Cardiac muscle cell (in vitro differentiated cells and primary cell): ENCODE measurements around the gene SARS2. TPM values are rescaled to one million over a fixed set of nuclear protein-coding genes. Genes with fewer than 3 reads are reported as not detected.
"Not testable (repeated sequence)": the region's sequence is repeated elsewhere in the genome, so short reads cannot be mapped to it uniquely, and the experiment has no call there.

ENCODE experiments used
- DNase-seq, 2 donors: peaks; one replicate each; pipeline versions ENCODE4 v3.0.0 to v3.0.0-alpha.2; 2010 to 2017; ENCODE audit warnings: low read depth in 1 of 2, low spot score in 1 of 2
- H3K27ac ChIP-seq: fragments of 200-600 bp; sonication (generic); 2 replicates; pipeline ENCODE4 v1.5.1; 2016
- H3K27me3 ChIP-seq: fragments of 200-600 bp; sonication (generic); 2 replicates; pipeline ENCODE4 v1.6.0; 2016; ENCODE audit warnings: control low read depth
- H3K36me3 ChIP-seq: fragments of 200-600 bp; sonication (generic); 2 replicates; pipeline ENCODE4 v1.5.1; 2016; ENCODE audit warnings: control low read depth
- H3K4me1 ChIP-seq: fragments of 200-600 bp; sonication (generic); 2 replicates; pipeline ENCODE4 v1.8.1; 2017; ENCODE audit warnings: low read depth, mild to moderate bottlenecking, mixed run types
- H3K4me3 ChIP-seq: fragments of 200-600 bp; sonication (generic); 2 replicates; pipeline ENCODE4 v1.5.1; 2016; ENCODE audit warnings: mild to moderate bottlenecking
- H3K9me3 ChIP-seq: fragments of 200-600 bp; sonication (generic); 2 replicates; pipeline ENCODE4 v1.5.1; 2017; ENCODE audit warnings: low read depth, mild to moderate bottlenecking, control low read depth
- CTCF ChIP-seq: IDR thresholded peaks from 2 replicates; pipeline ENCODE4 v1.5.1; 2012; ENCODE audit warnings: low read depth, mild to moderate bottlenecking, low read length
- polyA plus RNA-seq: library from polyadenylated mRNA; unstranded; fragments of >200 nt; fragmentation: Nextera tagmentation; extraction: Ambion mirVana; gene quantifications from 2 replicates; pipeline ENCODE4 v1.2.1, GENCODE V29; 2016
- total RNA-seq: library from RNA; depleted of rRNA; stranded (reverse); fragments of >200 nt; gene quantifications from 2 replicates; pipeline ENCODE4 v1.2.3, GENCODE V29; 2016

The SARS2 gene
- total and polyA plus RNA-seq, 2 experiments from 2014 or later: 43.0 to 52.3 TPM

DNA sequence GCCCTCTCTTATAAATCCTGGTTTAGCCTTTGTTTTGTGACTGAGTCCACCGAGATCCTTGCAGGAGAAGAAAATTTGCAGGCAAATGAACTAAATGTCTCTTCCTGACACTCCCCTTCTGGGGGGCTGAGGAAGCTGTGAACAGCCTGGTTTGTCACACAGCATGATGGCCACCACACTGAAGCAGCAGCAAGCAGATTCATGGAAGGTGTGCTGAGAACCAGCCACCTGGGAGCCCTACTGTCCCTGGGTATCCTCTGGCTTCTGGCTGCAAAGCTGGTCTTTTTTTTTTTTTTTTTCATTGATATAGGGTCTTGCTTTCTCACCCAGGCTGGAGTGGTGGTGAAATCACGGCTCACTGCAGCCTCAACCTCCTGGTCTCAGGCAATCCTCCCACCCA lies 11.4 kb upstream of the SARS2 start:
- H3K27ac ChIP-seq: no peak overlapping the region
- TF ChIP-seq CTCF: no peak
- no peaks in the 10 kb centered on the region for H3K4me1 ChIP-seq
- DNase-seq: no peak
- H3K9me3 ChIP-seq: no peaks in the 10 kb centered on the region
- no peaks in the 10 kb centered on the region for H3K27me3 ChIP-seq
- no peak overlapping the region for H3K4me3 ChIP-seq
- H3K36me3 ChIP-seq: peaks cover 4% of the 10 kb centered on the region

GRCh38 chr19:38941466-38941865 lies 10.9 kb upstream of the SARS2 start:
- not testable (repeated sequence) for H3K4me1 ChIP-seq, H3K27ac ChIP-seq, H3K27me3 ChIP-seq, H3K4me3 ChIP-seq, DNase-seq, H3K9me3 ChIP-seq, H3K36me3 ChIP-seq

- H3K4me3 ChIP-seq: no peak overlapping the region
- H3K27me3 ChIP-seq: no peaks in the 10 kb centered on the region
- no peaks in the 10 kb centered on the region for H3K4me1 ChIP-seq
- no peaks in the 10 kb centered on the region for H3K9me3 ChIP-seq
- no peak for DNase-seq
- no peak overlapping the region for H3K27ac ChIP-seq
- peaks cover 4% of the 10 kb centered on the region for H3K36me3 ChIP-seq
- no peak for TF ChIP-seq CTCF
Observed at GRCh38 chr19:38939957-38940356, 9.4 kb upstream of the SARS2 start.

- H3K4me3 ChIP-seq: no peak overlapping the region
- no peak for DNase-seq
- no peaks in the 10 kb centered on the region for H3K9me3 ChIP-seq
- H3K27ac ChIP-seq: no peak overlapping the region
- H3K27me3 ChIP-seq: no peaks in the 10 kb centered on the region
- H3K4me1 ChIP-seq: no peaks in the 10 kb centered on the region
- TF ChIP-seq CTCF: no peak
- H3K36me3 ChIP-seq: no peaks in the 10 kb centered on the region
Observed at GRCh38 chr19:38933544-38933943, 3.0 kb upstream of the SARS2 start.

DNA sequence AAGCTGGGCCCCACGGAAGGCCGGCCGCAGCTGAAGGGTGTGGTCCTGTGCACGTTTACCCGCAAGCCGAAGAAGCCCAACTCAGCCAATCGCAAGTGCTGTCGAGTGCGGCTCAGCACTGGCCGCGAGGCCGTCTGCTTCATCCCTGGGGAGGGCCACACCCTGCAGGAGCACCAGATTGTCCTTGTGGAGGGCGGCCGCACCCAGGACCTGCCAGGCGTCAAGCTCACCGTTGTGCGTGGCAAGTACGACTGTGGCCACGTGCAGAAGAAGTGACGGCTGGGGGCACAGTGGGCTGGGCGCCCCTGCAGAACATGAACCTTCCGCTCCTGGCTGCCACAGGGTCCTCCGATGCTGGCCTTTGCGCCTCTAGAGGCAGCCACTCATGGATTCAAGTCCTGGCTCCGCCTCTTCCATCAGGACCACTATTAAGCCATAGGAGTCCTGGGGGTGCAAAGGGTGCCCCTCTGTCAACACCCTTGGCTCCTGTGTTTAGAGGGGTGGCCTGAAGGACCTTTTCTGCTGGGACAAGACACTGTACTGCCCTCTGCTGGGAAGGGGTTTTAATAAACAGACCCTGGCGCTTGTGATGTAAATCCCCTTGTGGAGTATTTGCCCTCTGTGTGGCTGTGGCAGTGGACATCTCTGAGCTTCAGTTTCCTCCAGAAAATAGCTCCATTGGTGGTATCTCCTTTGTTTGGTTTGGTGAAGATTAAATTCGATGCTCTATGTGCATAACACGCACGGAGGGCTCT lies 2.0 kb upstream of the SARS2 start:
- peak; percentile 60 to 61 for DNase-seq

More for the DNA sequence above, 2.0 kb upstream of the SARS2 start:
- peaks cover 2% of the 10 kb centered on the region for H3K36me3 ChIP-seq
- peak; percentile 41 for TF ChIP-seq CTCF
- H3K4me3 ChIP-seq: no peak overlapping the region
- H3K27ac ChIP-seq: no peak overlapping the region
- no peaks in the 10 kb centered on the region for H3K4me1 ChIP-seq
- no peaks in the 10 kb centered on the region for H3K27me3 ChIP-seq
- H3K9me3 ChIP-seq: no peaks in the 10 kb centered on the region
